ENCODE measurements around the gene JARID2.

The JARID2 gene

DNA sequence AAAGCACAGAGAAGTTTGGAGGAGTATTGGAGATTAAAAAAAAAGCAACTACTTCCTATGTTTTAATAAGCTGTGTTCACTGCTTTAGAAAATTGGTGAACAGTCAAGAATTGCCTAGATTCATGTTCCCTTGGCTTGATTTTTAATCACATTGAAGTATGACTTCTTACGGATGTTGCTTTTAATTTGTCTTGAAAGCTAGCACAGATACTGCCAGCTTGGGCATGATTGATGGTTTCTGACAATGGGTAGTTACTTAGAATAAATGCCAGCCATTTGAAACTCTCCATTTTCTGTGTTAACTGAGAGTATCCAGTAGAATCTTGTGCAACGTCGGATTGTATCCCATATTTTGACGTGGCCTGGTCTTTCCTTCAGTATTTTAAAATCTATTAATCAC lies 239.0 kb downstream of the JARID2 start:
- no peak for FAIRE-seq
- no peak for DNase-seq (ENCODE audit: low spot score)

- DNase-seq (ENCODE audit: low spot score) (no peak), FAIRE-seq (no peak)
Measured at GRCh38 chr6:15485936-15486335, 240.1 kb downstream of the JARID2 start.

DNA sequence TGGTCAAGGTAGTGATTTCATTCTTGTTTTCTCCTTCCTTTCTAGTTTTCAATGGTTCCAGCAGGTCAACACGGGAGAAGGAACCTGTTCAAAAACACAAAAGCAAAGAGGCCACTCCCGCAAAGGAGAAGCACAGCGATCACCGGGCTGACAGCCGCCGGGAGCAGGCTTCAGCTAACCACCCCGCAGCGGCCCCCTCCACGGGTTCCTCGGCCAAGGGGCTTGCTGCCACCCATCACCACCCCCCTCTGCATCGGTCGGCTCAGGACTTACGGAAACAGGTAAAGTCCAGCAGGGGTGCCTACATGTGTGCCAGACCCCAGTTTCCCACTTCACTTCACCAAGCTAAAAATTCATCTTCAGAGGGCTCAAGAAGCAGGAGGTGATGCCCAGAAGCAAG lies 241.4 kb downstream of the JARID2 start:
- no peak for FAIRE-seq
- no peak for DNase-seq (ENCODE audit: low spot score)

DNA sequence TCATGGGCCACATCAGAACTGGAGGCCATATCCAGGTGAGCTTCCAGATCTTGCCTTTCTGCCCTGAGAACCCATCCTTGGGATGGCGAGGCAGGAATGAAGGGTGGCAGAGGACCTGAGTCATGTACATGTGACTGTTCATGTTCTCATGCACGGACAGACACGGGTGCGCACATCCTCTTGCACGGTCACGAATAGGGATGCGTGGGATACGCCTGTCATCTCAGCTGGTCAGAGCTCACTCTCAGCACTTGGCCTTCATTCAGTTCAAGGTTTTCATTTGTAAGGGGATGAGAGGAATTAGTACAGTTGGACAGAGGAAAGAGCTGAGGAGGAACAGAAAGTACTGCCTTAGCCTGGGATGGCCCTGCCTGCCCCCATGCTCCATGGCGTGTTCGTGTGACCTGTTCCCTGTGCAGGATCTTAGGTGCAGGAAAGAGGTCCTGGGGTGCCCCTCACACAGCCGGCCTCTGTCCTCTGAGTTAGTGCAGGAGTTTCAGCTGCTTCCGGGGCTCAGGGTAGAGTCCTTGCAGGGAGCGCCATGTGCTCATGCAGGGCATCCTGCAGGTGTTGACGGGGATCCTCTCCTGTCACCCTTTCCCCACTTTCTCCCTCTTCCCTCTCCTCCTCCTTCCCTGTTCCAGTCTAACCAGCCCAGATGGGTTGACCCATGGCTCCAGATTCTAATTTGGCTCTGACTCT lies 243.5 kb downstream of the JARID2 start:
- DNase-seq (ENCODE audit: low spot score) (no peak), FAIRE-seq (peak; percentile 27)

- DNase-seq (ENCODE audit: low spot score): no peak
- FAIRE-seq: no peak
Measured at GRCh38 chr6:15490242-15491100, 244.6 kb downstream of the JARID2 start.

- DNase-seq (ENCODE audit: low spot score) (peak; percentile 52), FAIRE-seq (no peak)
Measured at GRCh38 chr6:15491255-15491985, 245.6 kb downstream of the JARID2 start.

DNA sequence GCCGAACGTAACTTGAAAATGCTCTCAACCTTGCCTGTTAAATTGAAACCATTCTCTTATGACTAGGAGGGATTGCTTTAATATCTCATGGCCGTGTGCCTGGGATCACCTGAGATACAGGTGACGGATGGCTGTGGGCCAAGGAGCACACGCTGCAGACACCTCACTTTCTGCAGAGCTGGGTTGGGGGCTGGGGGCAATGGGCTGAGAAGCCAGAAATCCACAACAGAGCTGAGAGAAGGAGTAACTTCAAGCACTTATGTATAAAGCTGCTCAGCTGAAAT lies 246.1 kb downstream of the JARID2 start:
- DNase-seq (ENCODE audit: low spot score) (no peak), FAIRE-seq (no peak)

DNA sequence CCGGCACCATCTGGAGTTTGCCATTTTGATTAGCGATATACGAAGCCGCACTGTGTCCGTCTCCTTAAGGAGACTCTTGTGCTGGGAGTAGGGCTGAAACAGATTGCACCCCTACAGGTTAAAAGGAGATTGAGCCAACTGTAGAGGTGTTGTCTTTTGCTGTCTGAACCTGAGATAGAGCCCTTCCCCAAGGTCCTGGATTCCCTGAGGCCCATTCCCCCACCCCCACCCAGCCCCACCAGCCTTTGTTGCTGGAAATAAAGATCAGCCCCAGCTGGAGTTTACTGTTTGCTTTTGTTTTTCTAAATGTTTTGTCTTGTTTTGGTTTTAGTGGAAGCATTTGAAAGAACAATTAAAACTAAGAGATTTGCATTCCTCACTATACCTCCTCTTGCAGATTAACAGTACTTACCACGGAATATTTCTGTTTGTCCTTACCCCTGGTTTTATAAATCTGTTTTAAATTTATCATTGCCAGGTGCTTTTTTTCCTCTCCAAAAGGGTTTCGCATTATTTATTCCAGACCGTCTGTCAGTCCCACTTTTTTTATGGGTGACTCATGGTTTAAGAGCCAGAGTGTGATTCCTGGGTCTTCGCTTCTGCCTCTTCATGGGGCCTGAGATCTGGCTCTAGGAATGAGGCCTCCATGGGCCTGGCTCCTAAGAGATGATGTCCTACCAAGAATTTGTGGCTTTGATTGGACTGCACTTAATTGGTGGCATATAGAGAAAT lies 247.7 kb downstream of the JARID2 start:
- DNase-seq (ENCODE audit: low spot score) (no peak), FAIRE-seq (no peak)

- FAIRE-seq: no peak
- DNase-seq (ENCODE audit: low spot score): no peak
Measured at GRCh38 chr6:15495375-15495901, 249.6 kb downstream of the JARID2 start.

DNA sequence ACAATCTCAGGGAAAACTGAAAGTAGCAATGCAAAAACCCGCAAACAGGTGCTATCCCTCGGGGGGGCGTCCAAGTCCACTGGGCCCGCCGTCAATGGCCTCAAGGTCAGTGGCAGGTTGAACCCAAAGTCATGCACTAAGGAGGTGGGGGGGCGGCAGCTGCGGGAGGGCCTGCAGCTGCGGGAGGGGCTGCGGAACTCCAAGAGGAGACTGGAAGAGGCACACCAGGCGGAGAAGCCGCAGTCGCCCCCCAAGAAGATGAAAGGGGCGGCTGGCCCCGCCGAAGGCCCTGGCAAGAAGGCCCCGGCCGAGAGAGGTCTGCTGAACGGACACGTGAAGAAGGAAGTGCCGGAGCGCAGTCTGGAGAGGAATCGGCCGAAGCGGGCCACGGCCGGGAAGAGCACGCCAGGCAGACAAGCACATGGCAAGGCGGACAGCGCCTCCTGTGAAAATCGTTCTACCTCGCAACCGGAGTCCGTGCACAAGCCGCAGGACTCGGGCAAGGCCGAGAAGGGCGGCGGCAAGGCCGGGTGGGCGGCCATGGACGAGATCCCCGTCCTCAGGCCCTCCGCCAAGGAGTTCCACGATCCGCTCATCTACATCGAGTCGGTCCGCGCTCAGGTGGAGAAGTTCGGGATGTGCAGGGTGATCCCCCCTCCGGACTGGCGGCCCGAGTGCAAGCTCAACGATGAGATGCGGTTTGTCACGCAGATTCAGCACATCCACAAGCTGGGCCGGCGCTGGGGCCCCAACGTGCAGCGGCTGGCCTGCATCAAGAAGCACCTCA lies 250.7 kb downstream of the JARID2 start:
- no peak for FAIRE-seq
- no peak for DNase-seq (ENCODE audit: low spot score)

DNA sequence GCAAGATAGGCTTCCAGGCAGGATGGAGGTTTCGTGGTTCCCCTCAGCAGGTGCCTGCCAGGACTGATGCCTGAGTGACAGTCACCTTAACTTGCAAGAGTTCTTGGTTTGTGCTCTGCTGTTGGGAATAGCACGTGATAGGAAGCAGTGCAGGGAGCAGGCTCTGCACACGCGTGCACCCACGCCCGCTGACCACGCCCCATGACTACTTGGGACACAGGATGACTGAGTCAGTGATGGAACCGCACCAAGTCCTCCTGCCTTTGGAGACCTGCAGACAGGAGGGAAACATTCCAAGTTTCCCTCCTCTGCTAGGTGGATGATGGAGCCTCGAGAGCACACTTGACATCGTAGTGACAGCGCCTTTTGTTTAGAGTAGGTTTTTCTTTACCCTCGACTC lies 252.8 kb downstream of the JARID2 start:
- FAIRE-seq (no peak), DNase-seq (ENCODE audit: low spot score) (peak; percentile 51)

- FAIRE-seq (no peak), DNase-seq (ENCODE audit: low spot score) (no peak)
Measured at GRCh38 chr6:15499125-15499524, 253.3 kb downstream of the JARID2 start.

GRCh38 chr6:15499591-15499990 lies 253.7 kb downstream of the JARID2 start:
- FAIRE-seq: no peak

DNA sequence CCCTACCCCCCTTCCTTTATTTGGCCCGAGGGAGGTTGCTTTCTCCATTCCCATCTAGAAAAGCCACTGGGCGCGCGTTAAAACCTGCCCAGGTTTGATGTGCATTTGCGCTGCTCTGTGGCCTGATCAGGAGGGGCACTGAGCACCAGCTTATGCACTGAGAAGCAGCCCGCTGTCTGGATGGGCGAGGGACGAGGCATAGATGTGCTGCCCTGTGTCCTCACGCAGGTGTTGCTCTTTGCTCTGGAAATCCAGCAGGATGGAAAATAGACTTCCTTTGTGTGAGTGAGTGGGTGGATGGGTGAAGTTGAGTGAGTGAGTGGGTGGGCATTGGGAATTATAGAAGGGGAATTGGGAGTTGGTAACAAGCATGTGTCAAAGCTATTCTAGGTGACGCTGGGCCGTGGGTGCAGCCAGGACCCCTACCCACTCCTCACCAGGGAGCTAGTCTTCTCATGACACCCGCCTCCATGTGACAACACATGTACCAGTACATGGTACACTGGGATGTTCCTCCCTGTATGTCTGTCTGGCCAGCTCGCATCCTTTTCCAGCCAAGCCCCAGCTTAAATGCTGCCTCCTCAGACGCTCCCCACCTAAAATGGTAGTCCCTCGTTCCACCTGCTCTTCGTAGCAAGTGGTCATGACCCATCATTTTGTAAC lies 254.3 kb downstream of the JARID2 start:
- FAIRE-seq (no peak), DNase-seq (ENCODE audit: low spot score) (no peak)

More at GRCh38 chr6:15499591-15499990, 253.7 kb downstream of the JARID2 start:
- no peak for DNase-seq (ENCODE audit: low spot score)

DNA sequence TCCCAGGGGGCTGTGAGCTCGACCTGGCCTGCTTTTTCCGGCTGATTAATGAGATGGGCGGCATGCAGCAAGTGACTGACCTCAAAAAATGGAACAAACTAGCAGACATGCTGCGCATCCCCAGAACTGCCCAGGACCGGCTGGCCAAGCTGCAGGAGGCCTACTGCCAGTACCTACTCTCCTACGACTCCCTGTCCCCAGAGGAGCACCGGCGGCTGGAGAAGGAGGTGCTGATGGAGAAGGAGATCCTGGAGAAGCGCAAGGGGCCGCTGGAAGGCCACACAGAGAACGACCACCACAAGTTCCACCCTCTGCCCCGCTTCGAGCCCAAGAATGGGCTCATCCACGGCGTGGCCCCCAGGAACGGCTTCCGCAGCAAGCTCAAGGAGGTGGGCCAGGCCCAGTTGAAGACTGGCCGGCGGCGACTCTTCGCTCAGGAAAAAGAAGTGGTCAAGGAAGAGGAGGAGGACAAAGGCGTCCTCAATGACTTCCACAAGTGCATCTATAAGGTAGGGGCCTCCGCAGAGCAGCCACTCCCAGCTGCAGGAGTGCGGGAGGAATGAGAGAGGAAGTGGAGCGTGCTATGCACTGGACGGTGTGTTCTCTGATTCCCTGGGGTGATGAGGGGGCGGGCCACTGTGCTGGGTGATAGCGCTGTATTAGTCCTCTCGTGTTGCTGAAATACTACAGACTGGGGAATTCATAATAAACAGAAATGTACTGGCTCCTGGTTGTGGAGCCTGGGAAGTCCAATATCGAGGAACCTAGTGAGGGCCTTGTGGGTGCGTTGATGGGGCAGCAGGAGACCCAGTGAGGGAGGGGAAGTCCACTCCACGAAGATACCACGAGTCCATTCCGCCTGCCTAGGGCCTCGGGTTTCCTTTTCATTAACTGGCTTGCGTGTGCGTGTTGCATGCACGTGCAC lies 255.3 kb downstream of the JARID2 start:
- FAIRE-seq: no peak
- DNase-seq (ENCODE audit: low spot score): no peak

- FAIRE-seq: no peak
- peak; percentile 30 for DNase-seq (ENCODE audit: low spot score)
Measured at GRCh38 chr6:15501826-15502445, 256.1 kb downstream of the JARID2 start.

GRCh38 chr6:15502446-15503345 lies 256.8 kb downstream of the JARID2 start:
- FAIRE-seq: no peak
- no peak for DNase-seq (ENCODE audit: low spot score)

DNA sequence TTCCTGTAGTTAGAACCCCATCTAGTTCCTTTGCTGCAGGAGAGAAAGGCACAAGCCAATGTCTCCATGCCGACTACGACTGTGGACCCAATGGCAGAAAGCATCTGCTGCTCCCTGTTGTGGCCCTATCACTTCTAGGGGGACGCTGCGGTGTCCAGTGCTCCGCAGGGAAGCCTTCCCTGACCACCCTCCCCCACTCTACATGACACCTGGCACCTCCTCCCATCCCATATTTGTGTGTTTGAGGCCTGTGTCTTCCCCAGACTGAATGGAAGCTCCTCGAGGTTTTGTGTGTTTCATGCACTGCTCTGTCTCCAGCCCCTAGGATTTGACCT lies 257.4 kb downstream of the JARID2 start:
- FAIRE-seq (no peak), DNase-seq (ENCODE audit: low spot score) (no peak)

All from urothelium cell line (cell line).